H9 (cell line): ENCODE data around the gene GNA12. TPM values are rescaled to one million over a fixed set of nuclear protein-coding genes. Genes with fewer than 3 reads are reported as not detected.

Experiments used
- DNase-seq: peaks from one replicate; pipeline ENCODE4 v3.0.0-alpha.2; 2017
- H2AFZ ChIP-seq: one replicate; pipeline ENCODE4 v1.6.1; 2013; ENCODE audit warnings: mild to moderate bottlenecking, low read length, control low read depth, moderate library complexity
- H2AK5ac ChIP-seq: 2 replicates; pipeline ENCODE4 v1.6.1; 2013; ENCODE audit warnings: low read length, control low read depth, mixed read lengths; ENCODE audit not compliant: insufficient read length
- H2BK120ac ChIP-seq: one replicate; pipeline ENCODE4 v1.6.1; 2013; ENCODE audit warnings: low read depth, mild to moderate bottlenecking, low read length, control low read depth, inconsistent platforms; ENCODE audit not compliant: poor library complexity, severe bottlenecking
- H2BK12ac ChIP-seq: 2 replicates; pipeline ENCODE4 v1.6.1; 2013; ENCODE audit warnings: low read length, control low read depth, mixed read lengths, low read depth; ENCODE audit not compliant: insufficient read length
- H2BK15ac ChIP-seq: 2 replicates; pipeline ENCODE4 v1.6.1; 2013; ENCODE audit warnings: low read depth, low read length, control low read depth
- H2BK20ac ChIP-seq: one replicate; pipeline ENCODE4 v1.6.1; 2013; ENCODE audit warnings: low read depth, mild to moderate bottlenecking, low read length, control low read depth, inconsistent platforms; ENCODE audit not compliant: poor library complexity, severe bottlenecking
- H2BK5ac ChIP-seq: 2 replicates; pipeline ENCODE4 v1.6.1; 2013; ENCODE audit warnings: low read length, control low read depth, mixed read lengths; ENCODE audit not compliant: insufficient read length
- H3K14ac ChIP-seq: 2 replicates; pipeline ENCODE4 v1.6.1; 2013; ENCODE audit warnings: low read length, control low read depth; ENCODE audit not compliant: insufficient read depth
- H3K18ac ChIP-seq: 2 replicates; pipeline ENCODE4 v1.6.1; 2013; ENCODE audit warnings: low read depth, mild to moderate bottlenecking, mixed read lengths, low read length, control low read depth; ENCODE audit not compliant: insufficient read length
- H3K23ac ChIP-seq: 2 replicates; pipeline ENCODE4 v1.6.1; 2013; ENCODE audit warnings: low read length, control low read depth, mixed read lengths, low read depth; ENCODE audit not compliant: insufficient read length
- H3K23me2 ChIP-seq: 2 replicates; pipeline ENCODE4 v1.6.1; 2013; ENCODE audit warnings: low read depth, mild to moderate bottlenecking, mixed read lengths, low read length, control low read depth; ENCODE audit not compliant: insufficient read length, poor library complexity, severe bottlenecking
- H3K27ac ChIP-seq: 2 replicates; pipeline ENCODE4 v1.5.1; 2013; ENCODE audit warnings: low read length, control low read depth, mixed read lengths, low read depth; ENCODE audit not compliant: insufficient read length
- H3K27me3 ChIP-seq: 2 replicates; pipeline ENCODE4 v1.6.1; 2013; ENCODE audit warnings: low read length, control low read depth, inconsistent platforms; ENCODE audit not compliant: insufficient read depth
- H3K4ac ChIP-seq: 2 replicates; pipeline ENCODE4 v1.6.1; 2013; ENCODE audit warnings: low read depth, mild to moderate bottlenecking, control low read depth, inconsistent platforms, low read length, moderate library complexity
- H3K4me1 ChIP-seq: 2 replicates; pipeline ENCODE4 v1.6.1; 2013; ENCODE audit warnings: low read length, control low read depth, inconsistent platforms; ENCODE audit not compliant: insufficient read depth
- H3K4me2 ChIP-seq: 2 replicates; pipeline ENCODE4 v1.6.1; 2013; ENCODE audit warnings: low read length, control low read depth, mixed read lengths; ENCODE audit not compliant: insufficient read length, insufficient read depth
- H3K56ac ChIP-seq: 2 replicates; pipeline ENCODE4 v1.6.1; 2013; ENCODE audit warnings: low read depth, mild to moderate bottlenecking, mixed read lengths, low read length, control low read depth; ENCODE audit not compliant: insufficient read length
- H3K79me1 ChIP-seq: 2 replicates; pipeline ENCODE4 v1.6.1; 2013; ENCODE audit warnings: low read depth, mild to moderate bottlenecking, moderate library complexity, low read length, control low read depth, inconsistent platforms; ENCODE audit not compliant: insufficient read depth, poor library complexity, severe bottlenecking
- H3K79me2 ChIP-seq: 2 replicates; pipeline ENCODE4 v1.6.1; 2013; ENCODE audit warnings: low read length, control low read depth, inconsistent platforms; ENCODE audit not compliant: insufficient read depth
- H3K9ac ChIP-seq: 2 replicates; pipeline ENCODE4 v1.6.1; 2013; ENCODE audit warnings: low read length, control low read depth, mixed read lengths; ENCODE audit not compliant: insufficient read length; ENCODE audit errors: extremely low read depth
- H3K9me3 ChIP-seq: one replicate; pipeline ENCODE4 v1.6.1; 2013; ENCODE audit warnings: low read depth, low read length, inconsistent platforms; ENCODE audit not compliant: control insufficient read depth
- H3T11ph ChIP-seq: one replicate; pipeline ENCODE4 v1.6.1; 2013; ENCODE audit warnings: mild to moderate bottlenecking, low read length, control low read depth, inconsistent platforms
- H4K20me1 ChIP-seq: one replicate; pipeline ENCODE4 v1.6.1; 2013; ENCODE audit not compliant: control insufficient read depth, insufficient read length, insufficient read depth
- H4K5ac ChIP-seq: 2 replicates; pipeline ENCODE4 v1.6.1; 2013; ENCODE audit warnings: low read depth, mild to moderate bottlenecking, mixed read lengths, low read length, control low read depth; ENCODE audit not compliant: insufficient read length
- H4K8ac ChIP-seq: replicated peaks from 2 replicates; pipeline ENCODE4 v1.6.1; 2013; ENCODE audit warnings: low read length, control low read depth, mixed read lengths, low read depth; ENCODE audit not compliant: insufficient read length
- H4K91ac ChIP-seq: 2 replicates; pipeline ENCODE4 v1.6.1; 2013; ENCODE audit warnings: low read depth, mild to moderate bottlenecking, moderate library complexity, mixed read lengths, low read length, control low read depth; ENCODE audit not compliant: insufficient read length
- H3K27ac Mint-ChIP-seq, 3 experiments: 2 replicates in 2 of 3; 3 replicates in 1 of 3; pipeline ENCODE4 v1.8.0; 2020 to 2021; ENCODE audit warnings: mixed read lengths in 3 of 3, mild to moderate bottlenecking in 1 of 3, moderate library complexity in 1 of 3
- H3K27me3 Mint-ChIP-seq: 2 replicates; pipeline ENCODE4 v1.8.0; 2021; ENCODE audit warnings: low read depth, mild to moderate bottlenecking, moderate library complexity, mixed read lengths
- H3K36me3 Mint-ChIP-seq, 3 experiments: 2 replicates in 2 of 3; 3 replicates in 1 of 3; pipeline ENCODE4 v1.8.0; 2020 to 2021; ENCODE audit warnings: low read depth in 3 of 3, mixed read lengths in 3 of 3; ENCODE audit not compliant: insufficient read depth in 1 of 3
- H3K4me1 Mint-ChIP-seq, 2 experiments: 2 replicates each; pipeline ENCODE4 v1.8.0; 2020; ENCODE audit warnings: mixed read lengths in 2 of 2
- H3K4me3 Mint-ChIP-seq, 2 experiments: 2 replicates in 1 of 2; 3 replicates in 1 of 2; pipeline ENCODE4 v1.8.0; 2020 to 2021; ENCODE audit warnings: mild to moderate bottlenecking in 2 of 2, mixed read lengths in 2 of 2, moderate library complexity in 1 of 2
- H3K9me3 Mint-ChIP-seq, 2 experiments: 2 replicates in 1 of 2; 3 replicates in 1 of 2; pipeline ENCODE4 v1.8.0; 2020; ENCODE audit warnings: mild to moderate bottlenecking in 2 of 2, mixed read lengths in 2 of 2, moderate library complexity in 1 of 2
- WGBS: extraction: QIAGEN DNeasy Blood & Tissue Kit; methylation state at CpG from one replicate; pipeline ENCODE4 v1.1.7; 2013; ENCODE audit warnings: missing lambda C conversion rate, low lambda C conversion rate, mixed read lengths; ENCODE audit not compliant: insufficient read length; ENCODE audit errors: extremely low coverage; 5-methylcytosine and 5-hydroxymethylcytosine counted together
- total RNA-seq: library from RNA; stranded (reverse); gene quantifications from 2 replicates; pipeline ENCODE4 v1.2.1, GENCODE V29; 2021
- TF ChIP-seq, protein P1 (sequence below): fragments of 200-600 bp; sonication (generic); conservative IDR thresholded peaks from 3 replicates; pipeline ENCODE4 v1.8.0; 2021; ENCODE audit warnings: antibody characterized with exemption, mild to moderate bottlenecking

The GNA12 gene
- total RNA-seq, 1 experiment from 2014 or later, result 60.2 TPM

DNA sequence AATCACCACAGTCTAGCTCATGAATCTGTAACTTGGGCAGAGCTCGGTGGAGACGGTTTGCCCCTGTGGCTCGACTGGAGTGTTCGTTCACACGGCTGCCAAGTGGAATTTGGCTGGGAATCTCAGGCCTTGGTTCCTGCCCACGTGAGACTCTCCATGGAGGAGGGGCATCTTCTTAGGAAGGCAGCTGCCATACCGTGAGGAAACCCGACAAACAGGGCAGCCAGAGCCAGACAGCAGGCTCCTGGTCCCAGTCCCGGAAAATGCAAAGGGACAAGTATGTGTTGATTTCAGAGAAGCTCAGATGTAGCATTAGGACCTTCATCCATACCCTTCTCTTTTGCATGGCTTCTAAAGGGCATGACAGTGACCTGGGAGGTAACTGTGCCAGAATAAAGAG lies 129.5 kb downstream of the GNA12 start:
- Histone ChIP-seq H3K9me3 (no peaks in the 10 kb centered on the region), H3K23me2 (no peaks in the 10 kb centered on the region), H3K18ac (no peak overlapping the region), H2BK20ac (no peak overlapping the region), H3K4me1 (no peaks in the 10 kb centered on the region), H3K27ac (no peak overlapping the region), H3T11ph (no peak overlapping the region), H4K91ac (no peak overlapping the region), H2BK5ac (no peak overlapping the region), H3K4me2 (no peak overlapping the region), H3K4ac (no peak overlapping the region), H3K79me2 (no peaks in the 10 kb centered on the region), H3K79me1 (no peaks in the 10 kb centered on the region), H3K27me3 (no peaks in the 10 kb centered on the region), H2BK120ac (no peak overlapping the region), H2AFZ (no peak overlapping the region), H3K14ac (no peak overlapping the region), H4K20me1 (no peaks in the 10 kb centered on the region), H3K23ac (no peak overlapping the region), H2AK5ac (no peak overlapping the region), H3K9ac (no peak overlapping the region), H2BK12ac (no peak overlapping the region), H3K56ac (no peak overlapping the region), H4K8ac (no peak overlapping the region), H4K5ac (no peak overlapping the region), H2BK15ac (no peak overlapping the region)
- Mint-ChIP-seq H3K9me3 (no peaks in the 10 kb centered on the region; a peak in 1 of 5 replicates), H3K27ac (peak overlapping the region in 2 of 3 experiments; percentile 52 to 53; a peak in 4 of 7 replicates), H3K36me3 (peaks cover 19 to 47% (median 46%) of the 10 kb centered on the region in 3 experiments), H3K27me3 (no peaks in the 10 kb centered on the region; the same call in 1 of the 2 replicates), H3K4me1 (peaks cover 7 to 16% of the 10 kb centered on the region in 2 experiments), H3K4me3 (no peak overlapping the region)
- TF ChIP-seq, protein P1, sequence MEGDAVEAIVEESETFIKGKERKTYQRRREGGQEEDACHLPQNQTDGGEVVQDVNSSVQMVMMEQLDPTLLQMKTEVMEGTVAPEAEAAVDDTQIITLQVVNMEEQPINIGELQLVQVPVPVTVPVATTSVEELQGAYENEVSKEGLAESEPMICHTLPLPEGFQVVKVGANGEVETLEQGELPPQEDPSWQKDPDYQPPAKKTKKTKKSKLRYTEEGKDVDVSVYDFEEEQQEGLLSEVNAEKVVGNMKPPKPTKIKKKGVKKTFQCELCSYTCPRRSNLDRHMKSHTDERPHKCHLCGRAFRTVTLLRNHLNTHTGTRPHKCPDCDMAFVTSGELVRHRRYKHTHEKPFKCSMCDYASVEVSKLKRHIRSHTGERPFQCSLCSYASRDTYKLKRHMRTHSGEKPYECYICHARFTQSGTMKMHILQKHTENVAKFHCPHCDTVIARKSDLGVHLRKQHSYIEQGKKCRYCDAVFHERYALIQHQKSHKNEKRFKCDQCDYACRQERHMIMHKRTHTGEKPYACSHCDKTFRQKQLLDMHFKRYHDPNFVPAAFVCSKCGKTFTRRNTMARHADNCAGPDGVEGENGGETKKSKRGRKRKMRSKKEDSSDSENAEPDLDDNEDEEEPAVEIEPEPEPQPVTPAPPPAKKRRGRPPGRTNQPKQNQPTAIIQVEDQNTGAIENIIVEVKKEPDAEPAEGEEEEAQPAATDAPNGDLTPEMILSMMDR, result no peak
- DNase-seq, result no peak
- WGBS, result no CpG with 5 or more reads among the region's 9 CpGs
